ENCODE data around the gene COL27A1.

COL27A1 gene

GRCh38 chr9:114227288-114228015 lies 72.1 kb downstream of the COL27A1 start:
- DNase-seq (ENCODE audit: low spot score) = no peak

DNA sequence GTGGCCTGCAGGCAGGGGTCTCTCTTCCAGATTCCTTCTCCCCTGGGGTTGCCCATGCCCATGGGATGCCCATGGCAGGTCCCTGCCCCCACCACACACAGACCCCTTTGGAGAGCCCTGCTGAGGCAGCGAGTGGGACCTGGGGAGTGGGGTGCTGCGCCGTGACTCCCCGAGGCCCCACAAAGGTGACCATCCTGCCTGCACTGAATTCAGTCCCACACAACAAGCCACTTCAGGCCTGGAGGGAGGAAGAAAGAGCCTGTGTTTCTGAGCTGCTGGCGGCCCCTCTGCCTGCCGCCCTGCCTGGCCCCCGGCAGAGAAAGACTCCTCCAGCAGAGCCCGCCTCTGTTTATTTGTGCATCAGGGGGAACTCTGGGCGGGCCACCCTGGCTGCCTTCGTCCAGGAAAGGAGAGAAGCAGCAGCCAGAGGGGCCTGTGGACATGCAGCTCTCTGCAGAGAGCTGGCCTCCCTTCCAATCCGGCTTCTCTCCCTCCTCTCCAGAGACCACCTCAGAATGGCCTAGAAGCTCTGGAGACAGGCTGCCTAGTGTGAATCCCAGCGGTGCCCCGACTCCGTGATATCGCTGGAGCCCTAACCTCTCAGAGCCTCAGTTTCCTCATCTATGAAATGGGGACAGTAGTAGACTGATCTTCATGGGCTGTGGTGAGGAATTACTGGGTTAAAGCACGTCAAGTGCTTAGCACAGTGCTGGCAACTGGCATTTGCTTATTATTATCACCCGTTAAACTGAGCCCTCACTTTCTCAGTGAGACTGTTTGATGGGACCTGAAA lies 72.9 kb downstream of the COL27A1 start:
- no peak for DNase-seq (ENCODE audit: low spot score)

DNA sequence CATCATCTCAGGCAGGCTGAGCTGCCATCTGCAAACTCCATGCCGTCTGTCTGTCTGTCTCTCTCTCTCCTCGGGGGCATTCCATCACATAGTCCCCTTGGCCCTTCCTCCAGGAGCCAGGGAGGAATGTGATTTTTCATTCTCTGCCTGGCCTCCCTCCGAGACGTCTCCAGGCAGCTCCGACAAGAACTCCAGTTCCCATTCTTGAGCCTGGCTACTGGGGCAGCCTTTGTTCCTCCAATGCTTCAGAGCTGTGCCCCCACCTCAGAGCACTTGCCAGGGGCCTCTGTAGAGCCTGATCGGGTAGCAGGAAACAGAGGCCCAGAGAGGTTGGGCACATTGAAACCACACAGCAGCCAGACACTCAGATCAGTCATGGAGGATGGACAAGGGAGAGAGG lies 74.0 kb downstream of the COL27A1 start:
- DNase-seq (ENCODE audit: low spot score) = no peak

- no peak for DNase-seq (ENCODE audit: low spot score)
These were observed 74.7 kb downstream of the COL27A1 start for GRCh38 chr9:114230068-114230467.

DNA sequence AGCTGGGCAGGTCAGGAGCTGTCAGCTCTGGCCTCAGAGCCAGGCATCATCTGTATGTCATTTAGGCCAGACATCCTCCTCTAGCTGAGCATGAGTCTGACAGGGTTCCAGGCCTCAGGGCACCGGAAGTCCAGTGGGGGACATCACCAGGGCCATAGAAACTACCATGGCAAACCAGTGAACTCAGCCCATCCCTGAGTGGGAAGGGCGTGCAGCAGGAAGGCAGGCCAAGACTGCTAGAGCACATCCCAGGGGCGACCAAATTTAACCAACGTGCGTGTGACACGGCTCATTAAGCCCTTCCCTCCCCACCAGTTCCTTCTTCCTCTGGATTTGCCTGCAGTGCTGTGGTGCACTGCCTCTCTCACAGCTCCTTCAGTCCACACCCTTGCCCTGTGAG lies 75.9 kb downstream of the COL27A1 start:
- no peak for DNase-seq (ENCODE audit: low spot score)

GRCh38 chr9:114231719-114232449 lies 76.5 kb downstream of the COL27A1 start:
- no peak for DNase-seq (ENCODE audit: low spot score)

DNA sequence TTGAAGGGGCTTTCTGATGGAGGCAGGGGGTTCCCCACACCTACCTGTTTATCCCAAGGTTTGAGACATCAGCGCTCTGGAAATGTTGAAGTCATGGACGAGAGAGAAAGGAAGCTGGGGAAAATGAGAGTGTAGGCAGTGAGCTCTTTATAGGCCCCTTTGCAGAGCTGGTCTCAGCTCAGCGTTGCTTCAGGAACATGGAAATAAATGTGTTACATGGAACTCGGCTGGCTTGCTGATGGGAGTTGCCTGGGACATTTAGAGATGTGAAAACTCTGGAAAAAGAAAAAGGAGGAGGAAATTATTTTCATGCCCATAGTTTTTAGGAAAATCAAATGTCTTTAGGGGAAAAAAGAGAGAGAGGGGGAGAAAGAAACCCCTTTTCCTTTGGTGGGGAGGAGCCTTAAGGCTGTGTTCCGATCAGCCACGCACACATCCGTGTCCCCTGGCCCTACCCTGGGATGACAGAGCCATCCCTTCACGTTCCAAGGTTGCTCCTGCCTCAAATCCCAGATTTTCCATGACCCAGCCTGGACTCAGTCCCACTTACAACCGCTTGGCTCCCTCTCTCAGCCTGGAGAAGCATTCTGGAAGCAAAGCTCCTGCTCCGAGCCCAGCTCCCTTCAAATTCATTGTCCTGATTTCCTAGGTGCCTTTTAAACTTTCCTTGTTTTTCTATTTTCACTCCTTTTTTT lies 78.3 kb downstream of the COL27A1 start:
- DNase-seq (ENCODE audit: low spot score) = no peak

DNA sequence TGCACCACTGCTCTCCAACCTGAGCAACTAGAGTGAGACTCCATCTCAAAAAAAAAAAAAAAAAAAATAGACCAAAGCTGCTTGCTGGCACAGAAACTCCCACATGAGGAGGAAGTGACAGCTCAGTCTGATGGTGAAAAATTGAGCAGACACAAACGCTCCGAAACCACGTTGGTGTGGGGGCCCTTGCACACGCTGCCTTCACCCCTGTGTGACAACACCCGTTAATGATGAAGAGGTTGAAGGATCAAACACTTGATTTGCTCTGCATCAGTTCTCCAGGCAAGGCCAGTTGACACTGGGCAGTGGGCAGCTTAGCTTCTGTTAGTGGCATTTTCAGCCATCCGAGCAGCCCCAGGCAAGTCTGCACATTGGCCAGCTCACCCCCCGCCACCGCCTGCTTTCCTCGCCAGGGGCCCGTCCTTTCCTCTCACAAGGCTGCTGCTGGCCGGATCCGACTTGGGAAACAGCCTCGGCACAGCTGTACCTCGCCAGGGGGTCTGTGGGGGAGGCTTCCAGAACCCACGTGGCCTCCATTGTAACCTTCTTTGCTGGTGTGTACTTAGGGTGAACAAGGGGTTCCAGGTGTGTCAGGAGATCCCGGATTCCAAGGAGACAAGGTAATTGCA lies 79.8 kb downstream of the COL27A1 start:
- DNase-seq (ENCODE audit: low spot score) = no peak

- DNase-seq (ENCODE audit: low spot score) = no peak
These were observed 81.2 kb downstream of the COL27A1 start for GRCh38 chr9:114236391-114237138.

- DNase-seq (ENCODE audit: low spot score) = no peak
These were observed 81.9 kb downstream of the COL27A1 start for GRCh38 chr9:114237247-114237646.

- DNase-seq (ENCODE audit: low spot score) = no peak
These were observed 82.4 kb downstream of the COL27A1 start for GRCh38 chr9:114237781-114238180.

DNA sequence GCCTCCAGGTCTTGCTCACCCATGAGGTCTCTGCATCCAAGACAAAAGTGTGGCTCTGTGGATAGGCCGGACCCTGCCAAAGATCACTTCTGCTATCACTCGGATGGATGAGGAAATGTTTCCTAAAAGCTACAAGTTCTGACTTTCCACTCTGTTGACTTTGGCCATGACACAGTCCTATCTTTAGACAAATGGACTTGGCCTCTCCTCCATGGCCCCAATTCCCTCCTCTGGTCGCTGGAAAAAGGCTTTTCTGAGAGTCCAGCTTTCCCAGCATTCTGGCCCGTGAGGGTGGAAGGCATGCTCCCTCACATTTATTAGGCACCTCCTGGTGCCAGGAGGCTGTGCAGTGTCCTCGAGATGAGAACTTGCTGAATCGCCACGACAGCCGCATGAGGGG lies 83.1 kb downstream of the COL27A1 start:
- no peak for DNase-seq (ENCODE audit: low spot score)

DNA sequence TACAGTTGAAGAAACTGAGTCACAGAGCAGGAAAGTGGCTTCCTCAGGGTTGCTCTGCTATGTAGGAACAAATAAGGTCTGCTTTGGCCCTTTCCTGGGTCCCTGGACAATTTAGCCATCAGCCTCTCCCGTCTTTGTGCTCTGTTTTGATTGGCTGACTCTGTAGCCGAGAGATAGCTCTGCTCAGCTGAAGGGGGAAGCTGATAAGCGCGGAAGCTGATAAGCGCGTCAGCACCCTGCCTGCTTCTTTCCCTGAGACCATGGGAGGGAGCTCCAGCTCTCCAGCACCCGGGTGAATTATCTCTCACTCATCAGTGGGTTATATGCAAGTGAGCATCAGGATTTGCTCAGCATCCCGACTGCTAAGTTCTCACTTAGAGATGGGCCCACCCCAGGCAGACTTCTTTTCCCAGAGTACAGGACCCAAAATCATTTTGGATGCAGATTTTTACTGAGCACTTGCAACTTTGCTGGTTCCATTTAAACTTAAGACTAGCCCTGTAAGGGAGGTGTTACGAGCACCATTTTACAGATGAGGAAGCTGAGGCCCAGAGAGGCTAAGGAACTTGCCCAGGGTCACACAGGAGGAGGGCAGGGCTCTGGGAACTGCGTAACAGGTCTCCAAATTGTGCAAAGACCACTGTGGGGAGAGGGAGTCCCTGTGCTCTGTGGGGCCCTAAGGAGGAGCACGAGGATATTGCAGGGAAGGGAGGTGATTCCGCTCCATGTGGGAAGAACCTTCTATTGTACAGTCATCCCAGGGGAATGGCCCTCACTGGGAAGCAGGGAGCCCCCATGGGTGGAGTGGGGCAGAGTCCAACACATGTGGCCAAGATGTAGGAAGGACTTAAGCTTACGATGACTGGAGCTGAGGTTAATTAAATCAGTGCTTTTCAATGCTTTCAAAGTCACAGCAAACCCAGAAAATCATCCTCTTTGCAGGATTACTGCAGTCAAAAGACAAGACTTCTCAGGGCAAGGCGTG lies 83.8 kb downstream of the COL27A1 start:
- DNase-seq (ENCODE audit: low spot score) = no peak

- no peak for DNase-seq (ENCODE audit: low spot score)
These were observed 84.9 kb downstream of the COL27A1 start for GRCh38 chr9:114240216-114240615.

GRCh38 chr9:114240647-114241558 lies 85.6 kb downstream of the COL27A1 start:
- no peak for DNase-seq (ENCODE audit: low spot score)

- no peak for DNase-seq (ENCODE audit: low spot score)
These were observed 87.5 kb downstream of the COL27A1 start for GRCh38 chr9:114242837-114243236.

DNA sequence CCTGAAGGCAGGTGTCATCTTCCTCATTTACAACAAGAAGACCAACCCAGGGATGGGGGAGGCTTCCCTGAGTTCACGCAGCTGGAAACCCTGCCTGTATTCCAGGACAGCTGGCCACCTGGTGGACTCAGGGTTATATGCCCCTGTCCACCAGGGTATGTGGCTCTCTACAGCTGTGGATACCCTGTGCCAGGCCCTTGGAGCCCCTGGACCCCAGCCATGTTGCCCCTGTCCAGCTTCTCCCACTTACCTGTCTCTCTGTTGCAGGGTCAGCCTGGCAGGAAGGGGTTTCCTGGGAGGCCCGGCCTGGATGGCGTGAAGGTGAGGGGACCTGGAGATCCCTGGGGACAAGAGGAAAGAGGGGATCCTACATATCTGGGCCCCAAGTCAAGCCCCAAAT lies 87.9 kb downstream of the COL27A1 start:
- no peak for DNase-seq (ENCODE audit: low spot score)

GRCh38 chr9:114244570-114244969 lies 89.2 kb downstream of the COL27A1 start:
- no peak for DNase-seq (ENCODE audit: low spot score)

DNA sequence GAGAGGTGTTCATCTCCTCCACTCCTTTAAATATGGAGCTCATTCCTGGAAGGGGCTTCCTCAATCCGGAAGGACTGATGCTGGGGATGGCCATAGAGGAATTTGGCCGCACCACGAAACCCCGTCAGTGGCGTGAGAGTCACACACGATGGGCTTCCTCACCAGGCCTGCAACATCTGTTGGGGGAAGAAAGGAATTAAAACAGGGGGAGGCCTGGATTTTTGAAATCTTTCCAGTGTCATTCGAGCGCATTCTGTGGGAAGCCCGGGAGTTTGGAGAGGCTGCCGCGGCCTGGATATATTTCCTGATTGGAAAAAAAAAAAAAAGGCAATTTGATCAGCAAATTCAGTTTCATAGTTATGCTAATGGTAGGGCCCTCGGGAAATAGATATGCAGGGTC lies 91.2 kb downstream of the COL27A1 start:
- DNase-seq (ENCODE audit: low spot score) = no peak
